GM12878 (cell line): ENCODE results near the gene CD58. TPM values are rescaled to one million over a fixed set of nuclear protein-coding genes. Genes with fewer than 3 reads are reported as not detected.

Experiments used
- DPF2 ChIP-seq: fragments of 450-650 bp; IDR thresholded peaks from 2 replicates; pipeline ENCODE4 v1.6.1; 2017; ENCODE audit warnings: mild to moderate bottlenecking
- E2F8 ChIP-seq: fragments of 450-650 bp; IDR thresholded peaks from 2 replicates; pipeline ENCODE4 v1.6.1; 2018; ENCODE audit warnings: mild to moderate bottlenecking, low read depth, moderate library complexity; ENCODE audit not compliant: partially characterized antibody
- E4F1 ChIP-seq: fragments of 450-650 bp; IDR thresholded peaks from 2 replicates; pipeline ENCODE4 v1.6.1; 2018; ENCODE audit warnings: borderline replicate concordance, mild to moderate bottlenecking; ENCODE audit not compliant: partially characterized antibody
- EP300 ChIP-seq, 2 experiments: fragments of 150-350 bp in 1 of 2; IDR thresholded peaks; 2 replicates each; pipeline ENCODE4 v1.6.1; 2011 to 2012; ENCODE audit warnings: low read depth in 2 of 2, low read length in 2 of 2, borderline replicate concordance in 1 of 2, improper control_type of control experiment in 1 of 2, inconsistent platforms in 1 of 2; ENCODE audit not compliant: control insufficient read depth in 1 of 2
- ETV6 ChIP-seq, 2 experiments: fragments of 450-650 bp in 1 of 2; IDR thresholded peaks in 1 of 2; conservative IDR thresholded peaks in 1 of 2; 2 replicates each; pipeline ENCODE4 v1.6.1; 2014; ENCODE audit warnings: antibody characterized with exemption in 1 of 2, borderline replicate concordance in 1 of 2, low read depth in 1 of 2, mild to moderate bottlenecking in 1 of 2, moderate library complexity in 1 of 2
- GATAD2B ChIP-seq: fragments of 450-650 bp; conservative IDR thresholded peaks from 2 replicates; pipeline ENCODE4 v1.6.1; 2017; ENCODE audit warnings: low read depth, mild to moderate bottlenecking, moderate library complexity
- LARP7 ChIP-seq: fragments of 450-650 bp; IDR thresholded peaks from 2 replicates; pipeline ENCODE4 v1.6.1; 2017; ENCODE audit warnings: mild to moderate bottlenecking
- MEF2B ChIP-seq: fragments of 450-650 bp; IDR thresholded peaks from 2 replicates; pipeline ENCODE4 v1.6.1; 2018; ENCODE audit warnings: mild to moderate bottlenecking, moderate library complexity; ENCODE audit not compliant: partially characterized antibody, poor library complexity, severe bottlenecking
- MLLT1 ChIP-seq: fragments of 450-650 bp; IDR thresholded peaks from 2 replicates; pipeline ENCODE4 v1.6.1; 2016; ENCODE audit warnings: mild to moderate bottlenecking
- NFIC ChIP-seq: IDR thresholded peaks from 2 replicates; pipeline ENCODE4 v1.6.1; 2012; ENCODE audit warnings: low read depth, mild to moderate bottlenecking, inconsistent platforms, low read length, moderate library complexity
- PKNOX1 ChIP-seq: fragments of 450-650 bp; IDR thresholded peaks from 2 replicates; pipeline ENCODE4 v1.6.1; 2016; ENCODE audit warnings: mild to moderate bottlenecking
- POLR2AphosphoS5 ChIP-seq: IDR thresholded peaks from 2 replicates; pipeline ENCODE4 v1.6.1; 2011; ENCODE audit warnings: mild to moderate bottlenecking, low read length, inconsistent platforms
- POU2F2 ChIP-seq: IDR thresholded peaks from 3 replicates; pipeline ENCODE4 v1.6.1; 2011; ENCODE audit warnings: low read depth, mild to moderate bottlenecking, low read length, borderline replicate concordance
- SMC3 ChIP-seq: IDR thresholded peaks from 2 replicates; pipeline ENCODE4 v1.6.1; 2011; ENCODE audit warnings: low read length, improper control_type of control experiment, borderline replicate concordance
- SREBF1 ChIP-seq: IDR thresholded peaks from 2 replicates; pipeline ENCODE4 v1.6.1; 2012; ENCODE audit warnings: mild to moderate bottlenecking, low read length
- TCF12 ChIP-seq: IDR thresholded peaks from 2 replicates; pipeline ENCODE4 v1.6.1; 2011; ENCODE audit warnings: low read depth, mild to moderate bottlenecking, low read length
- TCF3 ChIP-seq: IDR thresholded peaks from 2 replicates; pipeline ENCODE4 v1.6.1; 2012; ENCODE audit warnings: low read depth, mild to moderate bottlenecking, low read length, borderline replicate concordance; ENCODE audit not compliant: insufficient read depth
- YBX1 ChIP-seq: fragments of 450-650 bp; IDR thresholded peaks from 2 replicates; pipeline ENCODE4 v1.6.1; 2016; ENCODE audit warnings: antibody characterized with exemption
- ZSCAN29 ChIP-seq: fragments of 450-650 bp; IDR thresholded peaks from 2 replicates; pipeline ENCODE4 v1.6.1; 2017; ENCODE audit warnings: mild to moderate bottlenecking, moderate library complexity
- polyA plus RNA-seq, 11 experiments: library from polyadenylated mRNA; depleted of rRNA in 4 of 11; unstranded in 6 of 11; stranded (reverse) in 5 of 11; fragments of >200 nt; fragmentation: Nextera tagmentation in 4 of 11; fragmentation: Illumina TruSeq in 1 of 11; extraction: Ambion mirVana in 4 of 11; extraction: Trizol in 1 of 11; gene quantifications; 1 replicate in 1 of 11; 2 replicates in 10 of 11; pipeline versions ENCODE4 v1.2.1 to v1.2.3, GENCODE V29; 2011 to 2016; ENCODE audit warnings: inconsistent platforms in 2 of 11, missing spikeins in 2 of 11, low read depth in 1 of 11
- total RNA-seq, 4 experiments: library from RNA; depleted of rRNA in 3 of 4; stranded (reverse); fragments of >200 nt in 3 of 4; fragmentation: Illumina TruSeq in 1 of 4; extraction: Trizol in 1 of 4; gene quantifications; 2 replicates each; pipeline versions ENCODE4 v1.2.1 to v1.2.3, GENCODE V29; 2013 to 2021
- TF ChIP-seq, protein P1 (sequence below): IDR thresholded peaks from 2 replicates; pipeline ENCODE4 v1.6.1; 2012; ENCODE audit warnings: low read depth, low read length, improper control_type of control experiment

The CD58 gene
- total and polyA plus RNA-seq, 10 of the 15 experiments (the other 5 are each of a cell fraction or from before 2014, with no cell fraction given): 70.4 to 252 (median 129) TPM

DNA sequence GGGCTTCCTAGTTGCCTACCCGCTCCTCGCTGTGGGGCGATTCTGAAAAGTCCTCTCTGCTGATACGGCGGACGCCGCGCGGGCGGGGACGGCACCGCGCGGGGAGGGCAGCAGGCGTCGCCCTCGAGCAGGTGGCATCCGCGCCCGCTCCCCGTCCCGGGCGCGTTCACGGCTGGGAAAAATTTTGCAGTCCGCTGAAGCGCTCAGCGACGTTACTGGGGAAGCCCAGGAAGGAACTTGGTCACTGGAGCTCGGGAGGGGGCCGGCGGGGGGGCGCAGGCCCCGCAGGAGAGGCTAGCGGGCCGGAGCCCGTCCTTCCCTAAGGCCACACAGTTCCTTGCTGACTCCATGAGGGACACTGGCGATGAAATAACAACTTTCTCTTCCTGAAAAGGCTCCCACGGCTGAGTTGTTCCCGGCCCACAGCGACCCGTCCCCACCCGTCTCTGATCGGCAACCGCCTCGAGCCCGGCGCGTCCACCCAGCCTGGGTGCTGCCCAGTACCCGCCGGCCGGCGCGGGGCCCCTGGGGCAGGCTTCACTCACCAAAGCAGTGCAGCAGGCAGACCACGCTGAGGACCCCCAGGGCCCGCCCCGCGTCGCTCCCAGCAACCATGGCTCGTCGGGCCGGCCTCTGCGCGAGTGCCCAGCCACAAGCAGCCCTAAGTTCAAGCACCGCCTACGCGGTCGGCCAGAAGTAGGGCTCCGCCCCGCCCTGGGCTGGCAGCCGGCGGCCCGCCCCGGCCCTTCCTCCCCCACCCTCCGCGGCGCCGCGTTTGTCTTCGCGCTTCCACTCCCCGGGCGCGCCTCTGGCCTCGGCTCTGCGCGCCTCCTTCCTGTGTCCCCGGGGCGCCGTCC, at the start of gene CD58 (continued):
- TF ChIP-seq NFIC (no peak; the same call in 1 of the 2 replicates), LARP7 (peak; percentile 73), SMC3 (0 out of 2 replicates have a peak, but pooled peaks have one; percentile 14), DPF2 (peak; percentile 82), TCF12 (peak; percentile 72), PKNOX1 (peak; percentile 12; the same call in 1 of the 2 replicates), SREBF1 (no peak), E4F1 (no peak), E2F8 (no peak), TCF3 (peak; percentile 67; the same call in 1 of the 2 replicates), POLR2AphosphoS5 (peak; percentile 80), ETV6 (conservative IDR thresholded peaks at IDR 0.05 in 1 of 2, IDR thresholded peaks at IDR 0.05 in 1 of 2; ENCODE audit: borderline replicate concordance in 1 of 2, low read depth in 1 of 2) (peak in 1 of 2 experiments; percentile 50; a peak in 1 of 4 replicates), MEF2B (peak; percentile 38), GATAD2B (peak; percentile 86), EP300 (IDR thresholded peaks at IDR 0.05; ENCODE audit: borderline replicate concordance in 1 of 2, control insufficient read depth in 1 of 2, low read depth in 2 of 2, low read length in 2 of 2) (0 out of 4 replicates have a peak, but pooled peaks have one; percentile 12 to 27), MLLT1 (no peak), POU2F2 (peak; percentile 73; the same call in 2 of the 3 replicates), YBX1 (no peak), ZSCAN29 (no peak)
- TF ChIP-seq, protein P1, sequence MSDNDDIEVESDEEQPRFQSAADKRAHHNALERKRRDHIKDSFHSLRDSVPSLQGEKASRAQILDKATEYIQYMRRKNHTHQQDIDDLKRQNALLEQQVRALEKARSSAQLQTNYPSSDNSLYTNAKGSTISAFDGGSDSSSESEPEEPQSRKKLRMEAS: peak; percentile 39; the same call in 1 of the 2 replicates
